MG63 (cell line): ENCODE measurements around the gene CDIP1. TPM values are rescaled to one million over a fixed set of nuclear protein-coding genes. Genes with fewer than 3 reads are reported as not detected.

Experiments used
- DNase-seq: peaks from one replicate; pipeline ENCODE4 v3.0.0-alpha.2; 2020
- H3K27me3 ChIP-seq: fragments of 250-450 bp; sonication (Bioruptor Pico); 2 replicates; pipeline ENCODE4 v1.5.1; 2020; ENCODE audit warnings: mild to moderate bottlenecking, moderate library complexity
- H3K36me3 ChIP-seq: fragments of 250-450 bp; sonication (Bioruptor Pico); 2 replicates; pipeline ENCODE4 v1.5.1; 2020; ENCODE audit warnings: mild to moderate bottlenecking, moderate library complexity
- H3K4me3 ChIP-seq: fragments of 250-450 bp; sonication (Bioruptor Pico); 2 replicates; pipeline ENCODE4 v1.5.1; 2020; ENCODE audit warnings: mild to moderate bottlenecking, moderate library complexity
- H3K9me3 ChIP-seq: fragments of 250-450 bp; sonication (Bioruptor Pico); 2 replicates; pipeline ENCODE4 v1.5.1; 2020; ENCODE audit warnings: mild to moderate bottlenecking, moderate library complexity
- total RNA-seq: library from RNA; depleted of rRNA; stranded (reverse); fragments of >200 nt; shearing (Covaris generic); gene quantifications from 2 replicates; pipeline ENCODE4 v1.2.3, GENCODE V29; 2014; ENCODE audit warnings: low replicate concordance

Gene CDIP1
- total RNA-seq, 1 experiment from 2014 or later = 4.0 TPM

DNA sequence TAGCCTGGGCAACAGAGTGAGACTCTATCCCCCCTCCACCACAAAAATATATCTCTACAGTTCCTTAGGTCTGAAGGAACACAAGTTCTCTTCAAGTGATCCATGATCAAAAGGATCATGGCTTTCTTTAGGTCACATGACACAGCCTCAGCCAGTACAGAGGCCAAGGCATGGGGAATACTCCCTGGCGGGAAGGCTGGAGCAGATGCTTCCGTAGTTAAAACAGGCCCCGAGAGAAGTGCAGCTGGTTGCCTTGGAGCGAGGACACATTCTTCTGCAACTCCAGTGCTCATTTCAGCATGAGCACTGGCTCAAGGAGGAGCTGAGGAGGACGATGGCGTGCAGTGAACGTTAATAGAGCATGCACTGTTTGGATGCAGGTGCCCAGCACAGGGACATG is 13.5 kb downstream of the CDIP1 start:
- no peaks in the 10 kb centered on the region for H3K27me3 ChIP-seq
- H3K4me3 ChIP-seq = no peak overlapping the region
- DNase-seq = no peak
- H3K9me3 ChIP-seq = no peaks in the 10 kb centered on the region
- no peaks in the 10 kb centered on the region for H3K36me3 ChIP-seq

DNA sequence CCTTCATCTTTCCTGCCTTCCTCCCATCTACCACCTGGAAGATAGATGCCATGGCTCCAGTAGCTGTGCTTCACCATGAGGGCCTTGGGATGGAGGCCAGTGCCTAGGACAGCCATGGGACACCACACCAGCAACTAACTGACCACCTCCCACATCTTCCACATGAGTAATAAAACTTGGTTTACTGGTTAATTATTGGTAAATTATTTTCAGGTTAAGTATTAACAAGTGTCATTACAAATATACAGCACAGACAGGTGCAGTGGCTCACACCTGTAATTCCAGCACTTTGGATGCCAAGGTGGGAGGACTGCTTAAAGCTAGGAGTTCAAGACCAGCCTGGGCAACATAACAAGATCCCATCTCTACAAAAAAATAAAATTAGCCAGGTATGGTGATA is 14.0 kb downstream of the CDIP1 start:
- Histone ChIP-seq H3K27me3 (no peaks in the 10 kb centered on the region), H3K4me3 (no peak overlapping the region), H3K36me3 (no peaks in the 10 kb centered on the region), H3K9me3 (no peaks in the 10 kb centered on the region)
- DNase-seq = no peak

DNA sequence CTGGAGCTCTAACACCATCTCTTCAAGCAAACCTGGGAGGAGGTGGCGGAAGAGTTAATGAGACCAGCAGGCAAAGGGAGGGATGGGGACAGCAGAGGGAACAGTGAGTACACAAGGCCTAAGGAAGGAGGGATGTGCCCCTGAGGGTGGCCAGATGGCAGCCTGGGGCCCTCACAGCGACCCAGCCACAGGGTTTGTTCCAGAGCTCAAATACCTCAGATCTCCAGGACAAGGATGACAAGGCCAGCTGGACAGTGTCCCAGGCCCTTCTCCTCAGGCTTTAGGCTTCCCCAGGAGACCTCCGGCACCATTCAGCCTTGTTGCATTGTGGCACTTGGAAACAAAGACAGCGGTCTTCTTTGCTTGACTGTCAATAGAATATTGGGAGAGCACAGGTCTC is 14.9 kb downstream of the CDIP1 start:
- Histone ChIP-seq H3K27me3 (no peaks in the 10 kb centered on the region), H3K36me3 (no peaks in the 10 kb centered on the region), H3K9me3 (no peaks in the 10 kb centered on the region), H3K4me3 (no peak overlapping the region)
- DNase-seq = no peak

DNA sequence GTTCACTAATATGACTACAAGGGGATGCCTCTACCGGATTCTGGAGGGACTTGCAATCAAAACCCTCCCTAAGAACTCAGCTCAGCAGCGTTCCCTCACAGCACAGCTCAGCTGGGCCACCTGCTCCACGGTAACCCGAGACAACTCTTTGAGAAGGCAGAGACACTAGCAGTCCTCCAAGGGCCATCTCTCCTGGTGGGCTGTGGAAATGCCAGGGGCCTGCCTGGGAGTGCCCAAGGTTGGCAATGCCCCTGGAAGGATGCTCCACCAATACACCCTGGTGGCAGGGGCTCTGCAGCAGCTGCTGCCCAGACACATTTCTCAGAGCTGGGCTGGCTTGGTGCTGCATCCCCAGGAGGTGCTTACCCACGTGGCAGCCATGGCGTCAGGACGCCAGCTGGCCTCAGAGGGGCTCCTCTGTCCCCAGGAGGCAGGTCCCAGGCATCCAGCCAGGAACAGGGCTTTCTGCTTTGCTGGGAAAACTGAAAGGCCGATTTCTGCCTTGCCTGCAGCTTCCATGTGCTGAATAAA is 16.5 kb downstream of the CDIP1 start:
- DNase-seq = no peak
- Histone ChIP-seq H3K9me3 (no peaks in the 10 kb centered on the region), H3K27me3 (no peaks in the 10 kb centered on the region), H3K36me3 (no peaks in the 10 kb centered on the region), H3K4me3 (no peak overlapping the region)

DNA sequence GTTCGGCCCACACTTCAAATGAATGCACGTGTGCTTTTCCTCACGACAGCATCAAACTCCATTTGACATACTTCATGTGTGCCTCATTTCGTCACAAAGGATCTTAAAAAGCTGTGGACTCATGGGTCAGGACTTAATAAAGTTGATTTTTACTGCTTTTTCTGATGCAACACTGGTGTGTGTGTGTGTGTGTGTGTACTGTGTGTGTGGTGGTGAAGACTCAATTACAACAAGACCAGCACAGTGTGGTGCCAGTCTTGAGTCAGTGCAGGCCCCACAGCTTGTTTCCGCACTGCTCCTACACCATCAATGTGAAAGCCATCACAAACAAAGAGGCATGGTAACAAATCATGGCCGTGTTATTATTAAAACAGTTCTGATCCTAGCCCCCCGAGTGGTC is 17.7 kb downstream of the CDIP1 start:
- Histone ChIP-seq H3K9me3 (no peaks in the 10 kb centered on the region), H3K36me3 (no peaks in the 10 kb centered on the region; the same call in 1 of the 2 replicates), H3K4me3 (no peak overlapping the region), H3K27me3 (no peaks in the 10 kb centered on the region)
- no peak for DNase-seq

DNA sequence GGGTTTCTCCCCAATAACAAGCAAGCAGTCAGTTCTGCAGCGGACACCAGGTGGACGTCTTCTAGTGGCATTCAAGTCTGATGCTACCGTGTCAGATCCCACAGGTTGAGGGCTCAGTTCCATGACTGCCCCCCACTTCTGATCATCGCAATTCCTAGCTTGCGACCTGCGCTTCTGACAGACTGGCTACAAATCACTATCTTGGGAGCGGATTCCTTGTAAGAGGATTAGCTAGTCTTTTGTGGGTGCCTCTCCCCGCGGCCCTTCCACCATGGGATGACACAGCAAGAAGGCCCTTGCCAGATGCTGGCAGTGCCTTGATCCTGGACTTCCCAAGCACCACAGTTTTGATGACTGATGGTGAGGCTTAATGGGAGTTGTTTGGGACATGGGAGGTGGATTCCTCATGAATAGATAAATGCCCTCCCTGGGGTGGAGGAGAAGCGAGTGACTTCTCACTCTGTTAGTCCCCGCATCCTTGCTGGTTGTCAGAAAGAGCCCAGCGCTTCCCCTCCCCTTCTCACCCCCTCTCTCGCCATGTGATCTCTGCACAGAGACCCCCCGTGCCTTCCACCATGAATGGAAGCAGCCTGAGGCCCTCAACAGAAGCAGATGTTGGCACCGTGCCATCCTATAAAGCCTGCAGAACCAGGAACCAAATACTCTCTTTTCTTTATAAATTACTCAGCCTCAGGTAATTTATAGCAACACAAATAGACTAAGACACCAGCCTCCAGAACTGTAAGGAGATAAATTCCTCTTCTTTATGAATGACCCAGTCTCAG is 19.1 kb downstream of the CDIP1 start:
- Histone ChIP-seq H3K9me3 (no peaks in the 10 kb centered on the region), H3K27me3 (no peaks in the 10 kb centered on the region), H3K4me3 (no peak overlapping the region), H3K36me3 (no peaks in the 10 kb centered on the region; the same call in 1 of the 2 replicates)
- no peak for DNase-seq

DNA sequence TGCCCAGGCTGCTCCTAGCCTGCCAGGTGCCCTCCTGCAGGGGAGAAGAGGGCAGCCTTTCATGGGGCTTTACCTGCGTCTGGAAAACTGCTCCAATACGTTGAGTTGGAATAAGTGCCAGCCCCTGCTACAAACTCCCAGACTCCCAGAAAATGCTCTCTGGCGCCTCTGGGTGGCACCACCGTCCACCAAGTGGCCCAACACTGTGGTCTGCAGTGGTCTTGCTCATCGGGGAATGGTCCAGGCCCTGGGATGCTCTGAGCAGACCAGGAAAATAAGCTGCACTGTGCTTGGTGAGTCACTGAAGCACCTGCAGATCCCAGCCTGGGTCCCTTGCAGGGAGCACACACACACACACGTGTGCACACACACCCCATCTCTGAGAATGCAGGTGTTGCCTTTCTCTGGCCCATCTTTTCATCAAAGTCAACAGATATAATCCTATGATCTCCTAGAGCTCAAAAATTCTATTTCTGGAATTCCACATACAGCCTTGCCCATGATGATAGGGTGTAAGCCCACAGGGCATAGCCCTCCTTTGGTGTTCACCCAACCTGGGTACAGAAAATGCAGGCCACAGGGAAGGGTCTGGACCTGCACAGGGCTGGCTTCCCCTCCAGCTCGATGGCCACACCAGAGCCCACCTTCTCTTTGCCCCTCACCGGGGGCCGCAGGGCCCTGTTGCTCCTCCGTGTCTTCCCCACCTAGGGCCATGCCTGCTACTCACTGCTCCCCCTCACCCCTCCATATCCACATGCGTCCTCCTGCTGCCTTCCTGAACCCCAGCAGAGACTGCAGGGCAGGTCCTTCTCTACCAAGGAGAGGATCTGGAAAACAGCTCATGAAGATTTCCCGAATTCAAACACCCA is 20.5 kb downstream of the CDIP1 start:
- Histone ChIP-seq H3K9me3 (no peaks in the 10 kb centered on the region), H3K36me3 (no peaks in the 10 kb centered on the region; the same call in 1 of the 2 replicates), H3K4me3 (no peak overlapping the region), H3K27me3 (no peaks in the 10 kb centered on the region)
- DNase-seq = peak; percentile 37

DNA sequence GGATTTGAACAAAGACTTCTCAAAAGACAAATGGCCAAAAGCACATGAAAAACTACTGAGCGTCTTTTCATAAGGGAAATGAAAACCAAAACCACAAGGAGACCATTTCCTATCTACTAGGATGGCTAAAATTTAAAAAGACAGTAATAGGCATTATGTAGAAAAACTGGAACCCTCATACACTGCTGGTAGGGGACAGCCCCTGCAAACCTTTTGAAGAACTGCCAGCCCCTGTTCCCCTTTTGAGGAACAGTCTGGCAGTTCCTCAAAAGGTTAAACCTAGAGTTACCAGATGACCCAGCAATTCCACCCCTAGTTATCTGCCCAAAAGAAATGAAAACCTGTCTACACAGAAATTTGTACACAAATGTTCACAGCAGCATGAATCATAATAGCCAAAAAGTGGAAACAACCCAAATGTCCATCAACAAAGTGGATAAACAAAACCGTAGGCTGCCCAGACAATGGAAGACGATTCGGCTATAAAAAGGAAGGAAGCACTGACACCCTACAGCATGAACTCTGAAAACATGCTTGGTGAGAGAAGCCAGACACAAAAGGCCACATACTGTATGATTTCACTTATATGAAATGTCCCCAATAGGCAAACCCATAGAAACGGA is 22.9 kb downstream of the CDIP1 start:
- no peaks in the 10 kb centered on the region for H3K27me3 ChIP-seq
- H3K4me3 ChIP-seq = no peak overlapping the region
- no peaks in the 10 kb centered on the region for H3K9me3 ChIP-seq
- peaks cover 14% of the 10 kb centered on the region for H3K36me3 ChIP-seq
- DNase-seq = no peak

DNA sequence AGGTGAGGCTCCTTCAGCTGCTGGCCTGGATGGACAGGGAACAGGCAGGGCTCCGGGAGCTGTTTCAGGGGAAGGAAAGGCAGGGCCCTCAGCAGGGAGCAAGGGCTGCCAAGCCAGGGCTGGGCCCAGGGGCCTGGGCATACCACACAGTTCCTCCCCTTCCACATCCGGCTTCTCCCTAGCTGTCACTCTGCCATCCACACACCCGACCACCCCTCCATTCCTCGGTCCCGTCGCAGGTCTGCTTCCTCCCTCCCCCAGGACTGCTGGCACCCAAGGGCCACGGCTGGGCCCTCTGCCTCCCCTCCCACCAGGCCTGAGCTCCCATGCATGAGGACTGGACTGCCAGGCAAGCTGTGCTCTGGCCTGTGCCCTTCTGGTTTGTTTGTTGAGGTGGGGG is 24.0 kb downstream of the CDIP1 start:
- no peaks in the 10 kb centered on the region for H3K9me3 ChIP-seq
- DNase-seq = no peak
- peaks cover 17% of the 10 kb centered on the region for H3K36me3 ChIP-seq
- H3K4me3 ChIP-seq = no peak overlapping the region
- no peaks in the 10 kb centered on the region for H3K27me3 ChIP-seq

DNA sequence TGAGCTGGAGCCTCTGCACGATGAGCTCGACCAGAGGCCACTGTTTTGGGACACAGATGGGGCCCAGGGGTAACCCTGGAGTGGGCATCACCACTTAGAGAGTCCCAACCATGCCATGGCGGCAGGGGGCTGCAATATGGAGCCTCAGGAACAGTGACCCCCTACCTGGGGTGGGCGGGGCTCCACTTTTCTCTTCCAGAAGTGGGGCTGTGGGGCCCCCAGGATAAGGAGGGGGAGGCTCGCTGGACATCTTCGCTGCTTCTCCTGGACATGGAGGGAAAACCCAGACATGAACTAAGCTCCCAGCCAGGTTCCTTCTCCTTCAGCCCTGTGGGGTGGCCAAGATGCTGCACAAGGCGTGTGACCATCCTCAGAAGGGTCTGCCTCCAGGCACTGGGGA is 24.7 kb downstream of the CDIP1 start:
- Histone ChIP-seq H3K36me3 (peaks cover 24% of the 10 kb centered on the region), H3K9me3 (no peaks in the 10 kb centered on the region), H3K4me3 (no peak overlapping the region), H3K27me3 (no peaks in the 10 kb centered on the region)
- DNase-seq = no peak

DNA sequence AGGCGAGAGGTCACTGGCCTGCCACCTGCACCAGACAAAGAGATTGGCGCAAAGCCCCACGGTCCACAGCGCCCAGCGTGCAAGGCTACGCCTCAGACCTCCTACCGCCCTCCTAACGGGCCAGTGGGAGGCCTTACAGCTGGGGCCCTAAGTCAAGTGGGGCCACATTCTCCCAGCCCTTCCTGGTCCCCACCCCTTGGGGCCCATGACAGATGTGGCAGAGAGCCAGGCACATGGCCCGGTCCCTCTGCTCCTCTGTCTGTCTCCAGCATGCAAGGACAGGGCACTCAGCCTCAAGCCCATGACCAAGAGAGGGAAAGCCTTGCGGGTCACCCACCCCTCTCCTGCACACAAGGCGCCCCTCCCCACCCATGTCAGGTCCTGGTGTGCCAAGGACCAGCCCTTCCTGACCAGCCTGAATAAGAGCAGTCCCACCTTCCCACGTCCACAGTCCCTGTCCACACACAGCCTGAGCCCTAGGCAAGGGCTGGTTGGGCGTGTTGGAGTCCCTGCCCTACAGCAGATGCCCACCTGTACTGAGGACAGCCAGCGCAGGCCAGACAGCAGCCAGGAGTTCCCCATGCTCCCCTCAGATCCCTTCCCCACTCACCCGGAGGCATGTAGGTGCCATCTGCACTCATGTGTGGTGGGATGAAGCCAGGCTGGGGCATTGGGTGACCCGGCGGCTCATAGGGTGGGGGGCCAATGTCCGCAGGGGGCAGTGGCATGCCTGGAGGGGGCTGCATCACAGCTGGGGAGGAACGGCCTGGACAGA is 25.3 kb downstream of the CDIP1 start:
- Histone ChIP-seq H3K9me3 (no peaks in the 10 kb centered on the region), H3K4me3 (no peak overlapping the region), H3K27me3 (no peaks in the 10 kb centered on the region), H3K36me3 (peaks cover 29% of the 10 kb centered on the region)
- no peak for DNase-seq

DNA sequence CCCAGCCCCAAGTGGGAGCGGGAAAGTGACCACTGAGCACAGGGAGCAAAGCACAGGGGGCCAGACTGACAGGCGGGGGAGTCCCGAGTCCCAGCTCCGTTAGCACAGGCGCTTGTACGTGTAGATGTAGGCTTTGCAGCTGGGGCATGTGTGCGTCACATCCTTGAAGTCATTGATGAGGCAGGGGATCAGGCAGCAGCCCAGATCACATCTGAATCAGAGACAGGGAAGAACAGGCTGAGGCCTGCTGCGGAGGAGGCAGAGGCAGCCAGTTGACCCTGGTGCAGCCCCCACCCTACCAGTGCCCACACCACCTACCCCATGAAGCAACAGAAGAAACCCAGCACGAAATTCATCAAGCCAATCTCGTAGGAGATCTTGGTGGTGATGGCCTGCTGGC is 26.1 kb downstream of the CDIP1 start:
- Histone ChIP-seq H3K4me3 (no peak overlapping the region), H3K27me3 (no peaks in the 10 kb centered on the region), H3K36me3 (peaks cover 37% of the 10 kb centered on the region), H3K9me3 (no peaks in the 10 kb centered on the region)
- DNase-seq = no peak

DNA sequence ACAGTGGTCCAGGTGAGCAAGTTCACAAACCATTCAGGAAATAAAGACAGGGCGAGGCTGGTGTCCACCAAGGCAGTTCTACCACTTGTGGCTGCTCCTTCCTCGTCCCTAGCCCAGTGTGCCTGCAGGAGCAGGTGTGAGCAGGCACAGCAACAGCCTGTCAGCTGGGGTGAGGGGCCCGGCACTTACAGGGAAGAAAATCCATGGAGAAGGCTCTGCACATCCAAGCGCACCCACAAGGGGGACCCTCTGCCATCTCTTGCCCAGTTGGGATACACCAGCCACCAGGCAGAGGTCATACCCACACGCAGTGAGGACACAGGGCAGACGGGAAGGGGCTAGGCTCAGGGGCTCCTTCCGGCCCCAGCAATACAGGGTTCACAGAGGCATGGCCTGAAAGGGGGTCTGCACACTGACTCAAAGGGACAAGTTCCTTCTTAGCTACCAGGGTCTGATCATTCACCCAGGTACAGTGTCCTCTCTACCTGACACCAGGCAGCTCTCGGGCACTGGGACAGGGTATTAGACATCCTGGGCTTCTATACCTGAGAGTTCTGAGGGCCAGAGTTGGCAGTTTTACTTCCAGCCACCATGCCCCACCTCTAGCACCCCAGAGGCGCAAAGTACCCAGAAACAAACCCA is 27.0 kb downstream of the CDIP1 start:
- Histone ChIP-seq H3K36me3 (peaks cover 46% of the 10 kb centered on the region), H3K9me3 (no peaks in the 10 kb centered on the region), H3K4me3 (no peak overlapping the region), H3K27me3 (no peaks in the 10 kb centered on the region)
- peak; percentile 44 for DNase-seq

DNA sequence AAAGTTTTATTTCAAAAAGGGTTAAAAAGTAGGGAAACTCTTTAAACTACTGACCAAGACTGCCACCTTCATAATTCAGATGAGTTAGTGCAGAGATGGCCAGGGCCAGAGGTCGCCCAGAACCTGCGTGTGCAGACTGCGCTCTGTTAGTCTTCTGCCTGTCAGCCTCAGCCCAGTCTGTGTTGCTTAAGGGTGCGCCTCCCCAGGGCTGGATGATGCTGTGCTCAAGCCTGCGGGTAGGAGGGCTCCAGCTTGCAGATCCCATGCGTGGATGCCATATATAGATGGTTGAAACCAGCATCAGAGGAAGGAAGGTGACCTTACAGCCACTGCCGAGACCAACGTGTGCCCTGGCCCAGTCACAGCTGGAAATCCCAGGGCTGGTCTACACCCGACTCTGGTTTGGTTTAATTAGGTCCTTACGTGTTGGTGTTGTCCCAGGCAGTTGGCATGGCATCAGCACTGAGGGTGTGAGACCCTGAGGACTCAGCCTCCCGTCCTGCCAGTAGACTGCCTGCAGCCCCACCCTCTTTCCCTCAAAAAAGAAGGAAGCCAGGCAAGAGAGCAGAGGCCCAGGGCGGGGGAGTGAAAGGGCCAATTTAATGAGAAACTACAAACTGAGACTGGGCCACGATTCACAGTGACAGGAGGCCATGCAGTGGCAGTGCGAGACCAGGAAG is 27.7 kb downstream of the CDIP1 start:
- peaks cover 52% of the 10 kb centered on the region for H3K36me3 ChIP-seq
- DNase-seq = no peak

DNA sequence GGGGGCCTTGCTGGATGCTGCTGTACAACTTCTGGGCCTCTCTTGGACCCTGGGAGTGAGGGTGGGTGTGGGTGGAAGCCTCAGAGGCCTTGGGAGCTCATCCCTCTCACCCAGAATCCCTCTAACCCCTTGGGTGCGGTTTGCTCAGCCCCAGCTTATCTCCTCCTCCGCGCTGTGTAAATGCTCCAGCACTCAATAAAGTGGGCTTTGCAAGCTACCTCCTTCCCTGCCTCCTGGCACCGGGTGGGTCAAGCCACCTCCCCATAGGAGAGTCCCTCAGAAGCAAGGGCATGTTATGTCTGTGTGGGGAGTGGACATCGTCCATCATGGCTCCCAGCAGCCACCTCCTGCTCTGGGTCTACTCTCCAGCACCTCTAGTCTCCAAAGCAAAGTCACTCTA is 28.4 kb downstream of the CDIP1 start:
- Histone ChIP-seq H3K4me3 (no peak overlapping the region), H3K27me3 (no peaks in the 10 kb centered on the region), H3K36me3 (peaks cover 56% of the 10 kb centered on the region), H3K9me3 (no peaks in the 10 kb centered on the region)
- no peak for DNase-seq

More for the DNA sequence above, 27.7 kb downstream of the CDIP1 start:
- H3K9me3 ChIP-seq = no peaks in the 10 kb centered on the region
- no peaks in the 10 kb centered on the region for H3K27me3 ChIP-seq
- H3K4me3 ChIP-seq = no peak overlapping the region
